ENCODE measurements around the gene MEIS2. TPM values are rescaled to one million over a fixed set of nuclear protein-coding genes. Genes with fewer than 3 reads are reported as not detected.

Gene MEIS2
- total and polyA plus RNA-seq, 2 of the 13 experiments (the other 11 are each of a cell fraction or from before 2014, with no cell fraction given): 10.7 to 12.4 TPM

DNA sequence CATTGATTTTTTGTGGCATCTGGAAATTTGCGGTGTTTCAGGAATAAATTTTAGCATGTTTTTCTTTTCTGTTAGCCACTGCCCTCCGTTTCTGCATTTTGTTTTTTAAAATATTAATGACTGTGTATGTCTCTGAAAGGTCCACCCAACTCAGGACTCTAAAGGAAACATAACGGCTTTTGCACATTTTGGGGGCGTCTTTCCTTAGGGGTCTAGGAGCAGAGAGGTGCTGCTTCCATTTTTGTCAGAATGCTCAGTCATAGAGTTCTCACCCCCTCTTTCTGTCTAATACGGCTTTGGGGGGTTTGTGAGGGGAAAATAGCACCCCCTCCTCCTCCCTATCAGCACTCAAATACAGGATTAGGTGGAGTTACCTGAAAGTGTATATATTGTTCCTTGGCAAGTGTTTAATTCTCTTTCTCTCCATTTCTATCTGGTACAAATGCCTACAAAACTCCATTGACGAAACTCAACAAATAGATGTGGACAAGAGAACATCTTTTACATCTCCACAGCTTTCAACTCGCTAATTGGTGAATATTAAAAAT, 219.4 kb downstream of the MEIS2 start:
- CTCF ChIA-PET (ENCODE audit: low intra/inter-chr PET ratio, low total read pairs): interaction anchor here (1.4 kb wide), 1 partner anchor 254 kb away, joined by 5 read pairs; no protein-coding TSS in a partner anchor
- H3K79me2 ChIP-seq (ENCODE audit: insufficient read depth, low read length): no peaks in the 10 kb centered on the region
- H3K9ac ChIP-seq (ENCODE audit: insufficient read depth, low read depth, low read length): no peak overlapping the region
- no peak overlapping the region for H3K4me2 ChIP-seq (ENCODE audit: low read depth, low read length)
- intact Hi-C loops (cut with micrococcal nuclease; ENCODE audit: unreplicated experiment): no loop called here
- BruUV-seq (replicated peaks): no TSS peak
- DNase-seq (ENCODE audit: low spot score): no peak
- TF ChIP-seq BRD4 (CRISPR knock-in tag; IDR thresholded peaks at IDR 0.05) (no peak), BCLAF1 (IDR thresholded peaks at IDR 0.05) (no peak), FOXP1 (IDR thresholded peaks at IDR 0.05) (no peak), FOXP1 (CRISPR knock-in tag; IDR thresholded peaks at IDR 0.05) (no peak), CTCF (CRISPR knock-in tag; IDR thresholded peaks at IDR 0.05) (no peak), ZNF598 (CRISPR knock-in tag; IDR thresholded peaks at IDR 0.05; ENCODE audit: borderline replicate concordance) (no peak), ZNF788 (CRISPR knock-in tag; IDR thresholded peaks at IDR 0.05; ENCODE audit: borderline replicate concordance) (no peak), TP53 (CRISPR knock-in tag; conservative IDR thresholded peaks at IDR 0.05) (no peak), ISX (CRISPR knock-in tag; conservative IDR thresholded peaks at IDR 0.05) (no peak), ZMAT3 (CRISPR knock-in tag; conservative IDR thresholded peaks at IDR 0.05) (no peak), PHF21A (CRISPR knock-in tag; IDR thresholded peaks at IDR 0.05) (no peak), NONO (IDR thresholded peaks at IDR 0.05) (no peak), NONO (CRISPR knock-in tag; conservative IDR thresholded peaks at IDR 0.05) (no peak)
- TF ChIP-seq, protein P1, sequence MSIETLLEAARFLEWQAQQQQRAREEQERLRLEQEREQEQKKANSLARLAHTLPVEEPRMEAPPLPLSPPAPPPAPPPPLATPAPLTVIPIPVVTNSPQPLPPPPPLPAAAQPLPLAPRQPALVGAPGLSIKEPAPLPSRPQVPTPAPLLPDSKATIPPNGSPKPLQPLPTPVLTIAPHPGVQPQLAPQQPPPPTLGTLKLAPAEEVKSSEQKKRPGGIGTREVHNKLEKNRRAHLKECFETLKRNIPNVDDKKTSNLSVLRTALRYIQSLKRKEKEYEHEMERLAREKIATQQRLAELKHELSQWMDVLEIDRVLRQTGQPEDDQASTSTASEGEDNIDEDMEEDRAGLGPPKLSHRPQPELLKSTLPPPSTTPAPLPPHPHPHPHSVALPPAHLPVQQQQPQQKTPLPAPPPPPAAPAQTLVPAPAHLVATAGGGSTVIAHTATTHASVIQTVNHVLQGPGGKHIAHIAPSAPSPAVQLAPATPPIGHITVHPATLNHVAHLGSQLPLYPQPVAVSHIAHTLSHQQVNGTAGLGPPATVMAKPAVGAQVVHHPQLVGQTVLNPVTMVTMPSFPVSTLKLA (IDR thresholded peaks at IDR 0.05): no peak
- TF ChIP-seq, protein P2, sequence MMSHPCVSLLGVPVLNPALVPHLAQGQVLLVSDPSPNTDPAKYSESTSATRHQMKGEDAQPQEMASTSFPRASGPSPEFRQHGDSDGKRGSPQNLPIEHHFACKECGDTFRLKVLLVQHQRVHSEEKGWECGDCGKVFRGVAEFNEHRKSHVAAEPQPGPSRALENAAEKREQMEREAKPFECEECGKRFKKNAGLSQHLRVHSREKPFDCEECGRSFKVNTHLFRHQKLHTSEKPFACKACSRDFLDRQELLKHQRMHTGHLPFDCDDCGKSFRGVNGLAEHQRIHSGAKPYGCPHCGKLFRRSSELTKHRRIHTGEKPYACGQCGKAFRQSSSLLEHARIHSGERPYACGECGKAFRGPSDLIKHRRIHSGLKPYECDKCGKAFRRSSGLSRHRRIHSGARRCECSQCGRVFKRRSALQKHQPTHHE (CRISPR knock-in tag; IDR thresholded peaks at IDR 0.05; ENCODE audit: borderline replicate concordance): no peak
- no peak for ATAC-seq
- peaks cover 9% of the 10 kb centered on the region; the same call in 1 of the 2 replicates for H3K4me1 ChIP-seq (ENCODE audit: insufficient read depth, low read length)
- H3K27me3 ChIP-seq (ENCODE audit: control insufficient read depth in 1 of 2, insufficient read depth in 2 of 2, low read length in 2 of 2): peaks cover 7 to 65% of the 10 kb centered on the region in 2 experiments
- in situ Hi-C loops (cut with HindIII; ENCODE audit: extremely low pct_ligation_motif_present, low pct_unique_long_range_greater_than_20kb): loop anchor here (5.0 to 25.0 kb wide), 2 partner anchors 226 to 1006 kb away; no protein-coding TSS in a partner anchor
- H3K27ac ChIP-seq (ENCODE audit: extremely low read length, insufficient read depth, low read length): no peak overlapping the region
- no peak for FAIRE-seq
- WGBS (ENCODE audit: low lambda C conversion rate): 42% methylated on average over 7 of the region's 7 CpGs
- H4K20me1 ChIP-seq (ENCODE audit: insufficient read depth, low read length): no peaks in the 10 kb centered on the region
- POLR2A ChIA-PET: no interaction called here
- no peak overlapping the region for H2AFZ ChIP-seq (ENCODE audit: low read length)
- H3K4me3 ChIP-seq (replicated peaks in 1 of 3; ENCODE audit: insufficient read depth in 1 of 3, low read depth in 2 of 3, low read length in 3 of 3): no peak overlapping the region
- H3K9me3 ChIP-seq (ENCODE audit: low read length): no peaks in the 10 kb centered on the region
- no peaks in the 10 kb centered on the region for H3K36me3 ChIP-seq (replicated peaks in 1 of 2; ENCODE audit: control insufficient read depth in 1 of 2, insufficient read depth in 2 of 2, low read length in 2 of 2)

All from HepG2 (cell line).